IMR-90 (cell line): ENCODE measurements around the gene STARD13. TPM values are rescaled to one million over a fixed set of nuclear protein-coding genes. Genes with fewer than 3 reads are reported as not detected.

Experiments
- ATAC-seq: fragments of 200-7000 bp; cut with Tn5 transposase; 2 replicates; pipeline ENCODE4 v1.9.1; 2020; ENCODE audit warnings: low read depth, mild to moderate bottlenecking, moderate library complexity
- BruUV-seq: library from RNA; stranded (reverse); fragments of 400-500 nt; replicated peaks from 2 replicates; lab custom pipeline; 2021; lab: Mats Ljungman, UMichigan
- CTCF ChIA-PET: fragments of 300-600 bp; formaldehyde crosslinking; extraction: SDS; loops from one replicate; lab custom pipeline; 2021; ENCODE audit warnings: antibody characterized with exemption; lab: Yijun Ruan, JAX
- POLR2A ChIA-PET: fragments of 300-600 bp; sonication (Branson Sonifier 250); formaldehyde crosslinking; loops from one replicate; lab custom pipeline; 2022; ENCODE audit warnings: antibody characterized with exemption; ENCODE audit not compliant: unreplicated experiment; lab: Charles Lee
- DNase-seq: peaks from one replicate; pipeline ENCODE4 v3.0.0; 2013
- H2AFZ ChIP-seq: replicated peaks from 2 replicates; pipeline ENCODE3; 2013; ENCODE audit warnings: low read length, mild to moderate bottlenecking; ENCODE audit not compliant: poor library complexity
- H2AK5ac ChIP-seq: 2 replicates; pipeline ENCODE4 v1.6.1; 2013; ENCODE audit warnings: low read depth, low read length, inconsistent platforms
- H2AK9ac ChIP-seq: replicated peaks from 2 replicates; pipeline ENCODE3; 2013; ENCODE audit warnings: mild to moderate bottlenecking, low read depth, low read length, moderate library complexity; ENCODE audit not compliant: poor library complexity
- H2BK120ac ChIP-seq: 2 replicates; pipeline ENCODE4 v1.6.1; 2013; ENCODE audit warnings: low read depth, low read length, inconsistent platforms
- H2BK15ac ChIP-seq: 3 replicates; pipeline ENCODE4 v1.6.1; 2013; ENCODE audit warnings: low read depth, low read length, inconsistent platforms
- H2BK20ac ChIP-seq: 2 replicates; pipeline ENCODE4 v1.6.1; 2013; ENCODE audit warnings: low read depth, mild to moderate bottlenecking, inconsistent platforms, low read length, moderate library complexity
- H2BK5ac ChIP-seq: 2 replicates; pipeline ENCODE4 v1.6.1; 2013; ENCODE audit warnings: mild to moderate bottlenecking, low read depth, low read length, inconsistent platforms; ENCODE audit not compliant: poor library complexity, severe bottlenecking
- H3K14ac ChIP-seq: replicated peaks from 2 replicates; pipeline ENCODE4 v1.6.1; 2013; ENCODE audit warnings: low read depth, low read length, inconsistent platforms
- H3K18ac ChIP-seq: 2 replicates; pipeline ENCODE4 v1.6.1; 2013; ENCODE audit warnings: low read depth, low read length, control low read depth
- H3K23ac ChIP-seq: 2 replicates; pipeline ENCODE4 v1.6.1; 2013; ENCODE audit warnings: low read depth, low read length, inconsistent platforms
- H3K27ac ChIP-seq: 2 replicates; pipeline ENCODE4 v1.5.1; 2013; ENCODE audit warnings: mild to moderate bottlenecking, control low read depth, low read length; ENCODE audit not compliant: insufficient read depth
- H3K27me3 ChIP-seq: 2 replicates; pipeline ENCODE4 v1.6.1; 2013; ENCODE audit warnings: low read length; ENCODE audit not compliant: control insufficient read depth, insufficient read depth
- H3K36me3 ChIP-seq: 2 replicates; pipeline ENCODE4 v1.6.1; 2013; ENCODE audit warnings: low read length, mixed read lengths; ENCODE audit not compliant: control insufficient read depth, insufficient read depth
- H3K4ac ChIP-seq: 2 replicates; pipeline ENCODE4 v1.6.1; 2013; ENCODE audit warnings: low read depth, low read length, inconsistent platforms
- H3K4me1 ChIP-seq: 2 replicates; pipeline ENCODE4 v1.6.1; 2013; ENCODE audit warnings: low read length, mixed read lengths; ENCODE audit not compliant: control insufficient read depth, insufficient read depth
- H3K4me2 ChIP-seq: 2 replicates; pipeline ENCODE4 v1.6.1; 2013; ENCODE audit warnings: low read depth, mild to moderate bottlenecking, control low read depth, low read length, moderate library complexity
- H3K4me3 ChIP-seq: 2 replicates; pipeline ENCODE4 v1.5.1; 2013; ENCODE audit warnings: low read depth, mild to moderate bottlenecking, control low read depth, low read length, moderate library complexity; ENCODE audit not compliant: insufficient read depth
- H3K56ac ChIP-seq: 2 replicates; pipeline ENCODE4 v1.6.1; 2013; ENCODE audit warnings: low read length, inconsistent platforms; ENCODE audit not compliant: insufficient read depth; ENCODE audit errors: extremely low read depth
- H3K79me1 ChIP-seq, 2 experiments: 2 replicates each; pipeline ENCODE4 v1.6.1; 2013; ENCODE audit warnings: low read length in 2 of 2, inconsistent platforms in 1 of 2, low read depth in 1 of 2
- H3K9ac ChIP-seq: 2 replicates; pipeline ENCODE4 v1.6.1; 2013; ENCODE audit warnings: low read depth, low read length, control low read depth
- H3K9me1 ChIP-seq: 2 replicates; pipeline ENCODE4 v1.6.1; 2013; ENCODE audit warnings: low read length, inconsistent platforms; ENCODE audit not compliant: insufficient read depth
- H3K9me3 ChIP-seq: 2 replicates; pipeline ENCODE4 v1.6.1; 2013; ENCODE audit warnings: low read length; ENCODE audit not compliant: control insufficient read depth, insufficient read depth
- H4K20me1 ChIP-seq: 2 replicates; pipeline ENCODE4 v1.6.1; 2013; ENCODE audit warnings: low read length, inconsistent platforms; ENCODE audit not compliant: insufficient read depth
- H4K5ac ChIP-seq: 2 replicates; pipeline ENCODE4 v1.6.1; 2013; ENCODE audit warnings: mild to moderate bottlenecking, low read depth, low read length, control low read depth
- H4K8ac ChIP-seq, 2 experiments: 2 replicates each; pipeline ENCODE4 v1.6.1; 2013; ENCODE audit warnings: low read depth in 2 of 2, low read length in 2 of 2, control low read depth in 1 of 2, inconsistent platforms in 1 of 2
- H4K91ac ChIP-seq: 2 replicates; pipeline ENCODE4 v1.6.1; 2013; ENCODE audit warnings: low read depth, low read length, inconsistent platforms; ENCODE audit not compliant: insufficient read depth
- CHD1 ChIP-seq: IDR thresholded peaks from 2 replicates; pipeline ENCODE4 v1.6.1; 2012; ENCODE audit warnings: low read depth, low read length, improper control_type of control experiment
- NFE2L2 ChIP-seq: fragments of 150-350 bp; IDR thresholded peaks from 2 replicates; pipeline ENCODE4 v1.6.1; 2016; ENCODE audit warnings: low read depth, mild to moderate bottlenecking, low read length
- POLR2A ChIP-seq: IDR thresholded peaks from 2 replicates; pipeline ENCODE4 v1.6.1; 2012; ENCODE audit warnings: mild to moderate bottlenecking, low read depth, low read length
- WGBS, 2 experiments: methylation state at CpG; one replicate each; pipeline versions ENCODE4 v1.1.5 to v1.1.7; 2013; ENCODE audit warnings: missing lambda C conversion rate in 2 of 2; ENCODE audit not compliant: insufficient read length in 1 of 2; ENCODE audit errors: extremely low coverage in 2 of 2; 5-methylcytosine and 5-hydroxymethylcytosine counted together
- dilution Hi-C: fragments of 300-500 bp; cut with HindIII; formaldehyde crosslinking; loops from one replicate; pipeline ENCODE4 v1.14.3; 2018; ENCODE audit warnings: low sequenced_read_pairs; ENCODE audit not compliant: unreplicated experiment
- in situ Hi-C: fragments of 300-500 bp; cut with MboI; formaldehyde crosslinking; loops from 3 replicates; pipeline ENCODE4 v1.14.3; 2019; ENCODE audit warnings: low sequenced_read_pairs, inconsistent platforms, mixed read lengths
- intact Hi-C: fragments of 100-400 bp; cut with micrococcal nuclease; formaldehyde crosslinking; loops from 2 replicates; pipeline ENCODE4 v1.10.0; 2022
- polyA plus RNA-seq, 3 experiments: library from polyadenylated mRNA; depleted of rRNA; stranded (reverse); fragments of >200 nt; gene quantifications; 2 replicates each; pipeline ENCODE4 v1.2.3, GENCODE V29; 2012; ENCODE audit warnings: low replicate concordance in 1 of 3
- total RNA-seq: library from RNA; depleted of rRNA; stranded (reverse); fragments of >200 nt; gene quantifications from 2 replicates; pipeline ENCODE4 v1.2.3, GENCODE V29; 2012
- TF ChIP-seq, protein P1 (sequence below): conservative IDR thresholded peaks from 2 replicates; pipeline ENCODE4 v1.5.1; 2012; ENCODE audit warnings: mild to moderate bottlenecking, low read depth, low read length, improper control_type of control experiment
- TF ChIP-seq, protein P2 (sequence below): fragments of 150-350 bp; IDR thresholded peaks from 2 replicates; pipeline ENCODE4 v1.6.1; 2016; ENCODE audit warnings: low read depth, mild to moderate bottlenecking, low read length, moderate library complexity, borderline replicate concordance
- TF ChIP-seq, protein P3 (sequence below): fragments of 150-350 bp; IDR thresholded peaks from 2 replicates; pipeline ENCODE4 v1.6.1; 2017; ENCODE audit warnings: mild to moderate bottlenecking, antibody characterized with exemption, low read length, low read depth

The STARD13 gene
- total and polyA plus RNA-seq, 2 of the 4 experiments (the other 2 are of a cell fraction): 23.6 to 46.6 TPM

DNA sequence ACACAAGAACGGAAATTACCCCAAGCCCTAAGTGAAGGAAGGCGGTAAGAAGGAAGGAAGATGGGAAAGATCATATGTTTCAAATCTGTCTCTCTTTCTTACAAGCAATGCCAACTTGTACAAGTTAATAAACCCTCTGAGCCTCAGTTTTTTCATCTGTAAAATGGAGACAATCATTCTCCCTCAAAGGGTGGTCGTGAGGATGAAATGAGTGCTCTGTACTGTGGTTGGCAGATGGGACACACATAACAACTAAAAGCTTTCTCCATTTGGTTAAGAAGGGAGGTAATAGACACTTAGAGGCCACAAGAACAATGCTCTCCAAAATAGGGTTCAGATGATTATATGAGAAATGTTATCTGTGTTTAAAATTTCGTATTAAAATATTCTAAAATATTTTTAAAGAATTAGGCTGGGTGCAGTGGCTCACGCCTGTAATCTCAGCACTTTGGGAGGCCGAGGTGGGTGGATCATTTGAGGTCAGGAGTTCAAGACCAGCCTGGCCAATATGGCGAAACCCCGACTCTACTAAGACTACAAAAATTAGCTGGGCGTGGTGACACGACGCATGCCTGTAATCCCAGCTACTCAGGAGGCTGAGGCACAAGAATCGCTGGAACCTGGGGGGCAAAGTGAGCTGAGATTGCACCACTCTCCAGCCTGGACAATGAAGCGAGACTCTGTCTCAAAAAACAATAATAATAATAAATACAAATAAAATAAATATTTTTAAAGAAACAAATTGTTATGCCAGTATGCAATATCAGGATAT, 89.7 kb downstream of the STARD13 start:
- Histone ChIP-seq H3K4ac (peak overlapping the region; percentile 2), H3K4me3 (no peak overlapping the region), H2AK9ac (no peak overlapping the region), H2AFZ (no peak overlapping the region), H3K9ac (peak overlapping the region; percentile 38; the same call in 1 of the 2 replicates), H3K9me1 (peaks cover 25% of the 10 kb centered on the region), H3K27ac (peak overlapping the region; percentile 81; the same call in 1 of the 2 replicates), H3K18ac (peak overlapping the region; percentile 97), H3K4me2 (peak overlapping the region; percentile 97), H4K8ac (peak overlapping the region; percentile 7 to 59; a peak in 3 of 4 replicates), H3K79me1 (peaks cover 32 to 79% of the 10 kb centered on the region in 2 experiments), H3K4me1 (peaks cover 25% of the 10 kb centered on the region), H4K5ac (peak overlapping the region; percentile 85), H4K20me1 (peaks cover 43% of the 10 kb centered on the region; the same call in 1 of the 2 replicates), H3K36me3 (peaks cover 3% of the 10 kb centered on the region; the same call in 1 of the 2 replicates), H2BK120ac (peak overlapping the region; percentile 12; the same call in 1 of the 2 replicates), H3K56ac (peak overlapping the region; percentile 68; the same call in 1 of the 2 replicates), H2AK5ac (peak overlapping the region; percentile 61), H3K23ac (peak overlapping the region; percentile 55; the same call in 1 of the 2 replicates), H2BK20ac (peak overlapping the region; percentile 63; the same call in 1 of the 2 replicates), H4K91ac (0 out of 2 replicates have a peak overlapping the region, but pooled peaks have one; percentile 48), H2BK15ac (peak overlapping the region; percentile 23; the same call in 2 of the 3 replicates), H3K14ac (peak overlapping the region; percentile 72), H3K9me3 (no peaks in the 10 kb centered on the region), H3K27me3 (no peaks in the 10 kb centered on the region), H2BK5ac (peak overlapping the region; percentile 87)
- no peak for DNase-seq
- ATAC-seq: no peak
- intact Hi-C loops (no loop called here), in situ Hi-C loops (no loop called here), dilution Hi-C loops (no loop called here)
- POLR2A ChIA-PET: no interaction called here
- 96% methylated on average over 3 of the region's 13 CpGs; no CpG with 5 or more reads in 1 of the 2 experiments for whole genome bisulfite sequencing, 2 experiments
- CTCF ChIA-PET: no interaction called here
- BruUV-seq: no TSS peak
- TF ChIP-seq, protein P1, sequence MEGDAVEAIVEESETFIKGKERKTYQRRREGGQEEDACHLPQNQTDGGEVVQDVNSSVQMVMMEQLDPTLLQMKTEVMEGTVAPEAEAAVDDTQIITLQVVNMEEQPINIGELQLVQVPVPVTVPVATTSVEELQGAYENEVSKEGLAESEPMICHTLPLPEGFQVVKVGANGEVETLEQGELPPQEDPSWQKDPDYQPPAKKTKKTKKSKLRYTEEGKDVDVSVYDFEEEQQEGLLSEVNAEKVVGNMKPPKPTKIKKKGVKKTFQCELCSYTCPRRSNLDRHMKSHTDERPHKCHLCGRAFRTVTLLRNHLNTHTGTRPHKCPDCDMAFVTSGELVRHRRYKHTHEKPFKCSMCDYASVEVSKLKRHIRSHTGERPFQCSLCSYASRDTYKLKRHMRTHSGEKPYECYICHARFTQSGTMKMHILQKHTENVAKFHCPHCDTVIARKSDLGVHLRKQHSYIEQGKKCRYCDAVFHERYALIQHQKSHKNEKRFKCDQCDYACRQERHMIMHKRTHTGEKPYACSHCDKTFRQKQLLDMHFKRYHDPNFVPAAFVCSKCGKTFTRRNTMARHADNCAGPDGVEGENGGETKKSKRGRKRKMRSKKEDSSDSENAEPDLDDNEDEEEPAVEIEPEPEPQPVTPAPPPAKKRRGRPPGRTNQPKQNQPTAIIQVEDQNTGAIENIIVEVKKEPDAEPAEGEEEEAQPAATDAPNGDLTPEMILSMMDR: no peak
- TF ChIP-seq, protein P2, sequence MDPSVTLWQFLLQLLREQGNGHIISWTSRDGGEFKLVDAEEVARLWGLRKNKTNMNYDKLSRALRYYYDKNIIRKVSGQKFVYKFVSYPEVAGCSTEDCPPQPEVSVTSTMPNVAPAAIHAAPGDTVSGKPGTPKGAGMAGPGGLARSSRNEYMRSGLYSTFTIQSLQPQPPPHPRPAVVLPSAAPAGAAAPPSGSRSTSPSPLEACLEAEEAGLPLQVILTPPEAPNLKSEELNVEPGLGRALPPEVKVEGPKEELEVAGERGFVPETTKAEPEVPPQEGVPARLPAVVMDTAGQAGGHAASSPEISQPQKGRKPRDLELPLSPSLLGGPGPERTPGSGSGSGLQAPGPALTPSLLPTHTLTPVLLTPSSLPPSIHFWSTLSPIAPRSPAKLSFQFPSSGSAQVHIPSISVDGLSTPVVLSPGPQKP: no peak
- TF ChIP-seq POLR2A (no peak), CHD1 (no peak), NFE2L2 (no peak)
- TF ChIP-seq, protein P3, sequence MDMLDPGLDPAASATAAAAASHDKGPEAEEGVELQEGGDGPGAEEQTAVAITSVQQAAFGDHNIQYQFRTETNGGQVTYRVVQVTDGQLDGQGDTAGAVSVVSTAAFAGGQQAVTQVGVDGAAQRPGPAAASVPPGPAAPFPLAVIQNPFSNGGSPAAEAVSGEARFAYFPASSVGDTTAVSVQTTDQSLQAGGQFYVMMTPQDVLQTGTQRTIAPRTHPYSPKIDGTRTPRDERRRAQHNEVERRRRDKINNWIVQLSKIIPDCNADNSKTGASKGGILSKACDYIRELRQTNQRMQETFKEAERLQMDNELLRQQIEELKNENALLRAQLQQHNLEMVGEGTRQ: no peak
